IMR-90 (cell line): Measurements from ENCODE around the gene CLDN25. TPM values are rescaled to one million over a fixed set of nuclear protein-coding genes. Genes with fewer than 3 reads are reported as not detected.

Source experiments
- ATAC-seq: fragments of 200-7000 bp; cut with Tn5 transposase; 2 replicates; pipeline ENCODE4 v1.9.1; 2020; ENCODE audit warnings: low read depth, mild to moderate bottlenecking, moderate library complexity
- BruUV-seq: library from RNA; stranded (reverse); fragments of 400-500 nt; replicated peaks from 2 replicates; lab custom pipeline; 2021; lab: Mats Ljungman, UMichigan
- CTCF ChIA-PET: fragments of 300-600 bp; formaldehyde crosslinking; extraction: SDS; loops from one replicate; lab custom pipeline; 2021; ENCODE audit warnings: antibody characterized with exemption; lab: Yijun Ruan, JAX
- POLR2A ChIA-PET: fragments of 300-600 bp; sonication (Branson Sonifier 250); formaldehyde crosslinking; loops from one replicate; lab custom pipeline; 2022; ENCODE audit warnings: antibody characterized with exemption; ENCODE audit not compliant: unreplicated experiment; lab: Charles Lee
- DNase-seq: peaks from one replicate; pipeline ENCODE4 v3.0.0; 2013
- H2AFZ ChIP-seq: replicated peaks from 2 replicates; pipeline ENCODE3; 2013; ENCODE audit warnings: low read length, mild to moderate bottlenecking; ENCODE audit not compliant: poor library complexity
- H2AK5ac ChIP-seq: 2 replicates; pipeline ENCODE4 v1.6.1; 2013; ENCODE audit warnings: low read depth, low read length, inconsistent platforms
- H2AK9ac ChIP-seq: replicated peaks from 2 replicates; pipeline ENCODE3; 2013; ENCODE audit warnings: mild to moderate bottlenecking, low read depth, low read length, moderate library complexity; ENCODE audit not compliant: poor library complexity
- H2BK120ac ChIP-seq: 2 replicates; pipeline ENCODE4 v1.6.1; 2013; ENCODE audit warnings: low read depth, low read length, inconsistent platforms
- H2BK15ac ChIP-seq: 3 replicates; pipeline ENCODE4 v1.6.1; 2013; ENCODE audit warnings: low read depth, low read length, inconsistent platforms
- H2BK20ac ChIP-seq: 2 replicates; pipeline ENCODE4 v1.6.1; 2013; ENCODE audit warnings: low read depth, mild to moderate bottlenecking, inconsistent platforms, low read length, moderate library complexity
- H2BK5ac ChIP-seq: 2 replicates; pipeline ENCODE4 v1.6.1; 2013; ENCODE audit warnings: mild to moderate bottlenecking, low read depth, low read length, inconsistent platforms; ENCODE audit not compliant: poor library complexity, severe bottlenecking
- H3K14ac ChIP-seq: replicated peaks from 2 replicates; pipeline ENCODE4 v1.6.1; 2013; ENCODE audit warnings: low read depth, low read length, inconsistent platforms
- H3K18ac ChIP-seq: 2 replicates; pipeline ENCODE4 v1.6.1; 2013; ENCODE audit warnings: low read depth, low read length, control low read depth
- H3K23ac ChIP-seq: 2 replicates; pipeline ENCODE4 v1.6.1; 2013; ENCODE audit warnings: low read depth, low read length, inconsistent platforms
- H3K27ac ChIP-seq: 2 replicates; pipeline ENCODE4 v1.5.1; 2013; ENCODE audit warnings: mild to moderate bottlenecking, control low read depth, low read length; ENCODE audit not compliant: insufficient read depth
- H3K27me3 ChIP-seq: 2 replicates; pipeline ENCODE4 v1.6.1; 2013; ENCODE audit warnings: low read length; ENCODE audit not compliant: control insufficient read depth, insufficient read depth
- H3K36me3 ChIP-seq: 2 replicates; pipeline ENCODE4 v1.6.1; 2013; ENCODE audit warnings: low read length, mixed read lengths; ENCODE audit not compliant: control insufficient read depth, insufficient read depth
- H3K4ac ChIP-seq: 2 replicates; pipeline ENCODE4 v1.6.1; 2013; ENCODE audit warnings: low read depth, low read length, inconsistent platforms
- H3K4me1 ChIP-seq: 2 replicates; pipeline ENCODE4 v1.6.1; 2013; ENCODE audit warnings: low read length, mixed read lengths; ENCODE audit not compliant: control insufficient read depth, insufficient read depth
- H3K4me2 ChIP-seq: 2 replicates; pipeline ENCODE4 v1.6.1; 2013; ENCODE audit warnings: low read depth, mild to moderate bottlenecking, control low read depth, low read length, moderate library complexity
- H3K4me3 ChIP-seq: 2 replicates; pipeline ENCODE4 v1.5.1; 2013; ENCODE audit warnings: low read depth, mild to moderate bottlenecking, control low read depth, low read length, moderate library complexity; ENCODE audit not compliant: insufficient read depth
- H3K56ac ChIP-seq: 2 replicates; pipeline ENCODE4 v1.6.1; 2013; ENCODE audit warnings: low read length, inconsistent platforms; ENCODE audit not compliant: insufficient read depth; ENCODE audit errors: extremely low read depth
- H3K79me1 ChIP-seq, 2 experiments: 2 replicates each; pipeline ENCODE4 v1.6.1; 2013; ENCODE audit warnings: low read length in 2 of 2, inconsistent platforms in 1 of 2, low read depth in 1 of 2
- H3K9ac ChIP-seq: 2 replicates; pipeline ENCODE4 v1.6.1; 2013; ENCODE audit warnings: low read depth, low read length, control low read depth
- H3K9me1 ChIP-seq: 2 replicates; pipeline ENCODE4 v1.6.1; 2013; ENCODE audit warnings: low read length, inconsistent platforms; ENCODE audit not compliant: insufficient read depth
- H3K9me3 ChIP-seq: 2 replicates; pipeline ENCODE4 v1.6.1; 2013; ENCODE audit warnings: low read length; ENCODE audit not compliant: control insufficient read depth, insufficient read depth
- H4K20me1 ChIP-seq: 2 replicates; pipeline ENCODE4 v1.6.1; 2013; ENCODE audit warnings: low read length, inconsistent platforms; ENCODE audit not compliant: insufficient read depth
- H4K5ac ChIP-seq: 2 replicates; pipeline ENCODE4 v1.6.1; 2013; ENCODE audit warnings: mild to moderate bottlenecking, low read depth, low read length, control low read depth
- H4K8ac ChIP-seq, 2 experiments: 2 replicates each; pipeline ENCODE4 v1.6.1; 2013; ENCODE audit warnings: low read depth in 2 of 2, low read length in 2 of 2, control low read depth in 1 of 2, inconsistent platforms in 1 of 2
- H4K91ac ChIP-seq: 2 replicates; pipeline ENCODE4 v1.6.1; 2013; ENCODE audit warnings: low read depth, low read length, inconsistent platforms; ENCODE audit not compliant: insufficient read depth
- MAFK ChIP-seq: IDR thresholded peaks from 2 replicates; pipeline ENCODE4 v1.6.1; 2012; ENCODE audit warnings: low read depth, low read length, improper control_type of control experiment
- RAD21 ChIP-seq: IDR thresholded peaks from 2 replicates; pipeline ENCODE4 v1.6.1; 2012; ENCODE audit warnings: low read length, improper control_type of control experiment
- RFX5 ChIP-seq: IDR thresholded peaks from 2 replicates; pipeline ENCODE4 v1.8.0; 2012; ENCODE audit warnings: low read depth, mild to moderate bottlenecking, low read length, moderate library complexity
- SMC3 ChIP-seq: fragments of 150-350 bp; IDR thresholded peaks from 2 replicates; pipeline ENCODE4 v1.6.1; 2016; ENCODE audit warnings: low read depth, mild to moderate bottlenecking, antibody characterized with exemption, low read length, moderate library complexity
- WGBS, 2 experiments: methylation state at CpG; one replicate each; pipeline versions ENCODE4 v1.1.5 to v1.1.7; 2013; ENCODE audit warnings: missing lambda C conversion rate in 2 of 2; ENCODE audit not compliant: insufficient read length in 1 of 2; ENCODE audit errors: extremely low coverage in 2 of 2; 5-methylcytosine and 5-hydroxymethylcytosine counted together
- dilution Hi-C: fragments of 300-500 bp; cut with HindIII; formaldehyde crosslinking; loops from one replicate; pipeline ENCODE4 v1.14.3; 2018; ENCODE audit warnings: low sequenced_read_pairs; ENCODE audit not compliant: unreplicated experiment
- in situ Hi-C: fragments of 300-500 bp; cut with MboI; formaldehyde crosslinking; loops from 3 replicates; pipeline ENCODE4 v1.14.3; 2019; ENCODE audit warnings: low sequenced_read_pairs, inconsistent platforms, mixed read lengths
- intact Hi-C: fragments of 100-400 bp; cut with micrococcal nuclease; formaldehyde crosslinking; loops from 2 replicates; pipeline ENCODE4 v1.10.0; 2022
- polyA plus RNA-seq, 3 experiments: library from polyadenylated mRNA; depleted of rRNA; stranded (reverse); fragments of >200 nt; gene quantifications; 2 replicates each; pipeline ENCODE4 v1.2.3, GENCODE V29; 2012; ENCODE audit warnings: low replicate concordance in 1 of 3
- total RNA-seq: library from RNA; depleted of rRNA; stranded (reverse); fragments of >200 nt; gene quantifications from 2 replicates; pipeline ENCODE4 v1.2.3, GENCODE V29; 2012
- TF ChIP-seq, protein P1 (sequence below): conservative IDR thresholded peaks from 2 replicates; pipeline ENCODE4 v1.5.1; 2012; ENCODE audit warnings: mild to moderate bottlenecking, low read depth, low read length, improper control_type of control experiment

CLDN25 gene
- total and polyA plus RNA-seq, 2 of the 4 experiments (the other 2 are of a cell fraction): not detected

- BruUV-seq: no TSS peak
Observed at GRCh38 chr11:113730887-113731726, 48.5 kb upstream of the CLDN25 start.

More at GRCh38 chr11:113730887-113731726, 48.5 kb upstream of the CLDN25 start:
- Histone ChIP-seq H4K5ac (no peak overlapping the region), H2BK120ac (no peak overlapping the region), H3K79me1 (no peaks in the 10 kb centered on the region), H3K18ac (no peak overlapping the region), H3K36me3 (peaks cover 6% of the 10 kb centered on the region), H3K14ac (no peak overlapping the region), H3K4ac (no peak overlapping the region), H2AK5ac (no peak overlapping the region), H3K4me1 (peaks cover 4% of the 10 kb centered on the region; the same call in 1 of the 2 replicates), H2AFZ (no peak overlapping the region), H4K91ac (no peak overlapping the region), H3K56ac (no peak overlapping the region), H2BK5ac (no peak overlapping the region), H3K23ac (no peak overlapping the region), H2BK15ac (no peak overlapping the region), H3K9me3 (no peaks in the 10 kb centered on the region), H4K8ac (no peak overlapping the region), H3K27me3 (no peaks in the 10 kb centered on the region), H3K27ac (no peak overlapping the region), H2AK9ac (no peak overlapping the region), H3K9ac (no peak overlapping the region), H3K4me3 (no peak overlapping the region), H4K20me1 (no peaks in the 10 kb centered on the region), H3K9me1 (peaks cover 10% of the 10 kb centered on the region; the same call in 1 of the 2 replicates), H3K4me2 (no peak overlapping the region), H2BK20ac (no peak overlapping the region)
- peak; percentile 84 for ATAC-seq
- in situ Hi-C loops: loop anchor here (5.0 kb wide), 1 partner anchor 419 kb away; the partner anchor contains the start of gene TTC12
- TF ChIP-seq, protein P1, sequence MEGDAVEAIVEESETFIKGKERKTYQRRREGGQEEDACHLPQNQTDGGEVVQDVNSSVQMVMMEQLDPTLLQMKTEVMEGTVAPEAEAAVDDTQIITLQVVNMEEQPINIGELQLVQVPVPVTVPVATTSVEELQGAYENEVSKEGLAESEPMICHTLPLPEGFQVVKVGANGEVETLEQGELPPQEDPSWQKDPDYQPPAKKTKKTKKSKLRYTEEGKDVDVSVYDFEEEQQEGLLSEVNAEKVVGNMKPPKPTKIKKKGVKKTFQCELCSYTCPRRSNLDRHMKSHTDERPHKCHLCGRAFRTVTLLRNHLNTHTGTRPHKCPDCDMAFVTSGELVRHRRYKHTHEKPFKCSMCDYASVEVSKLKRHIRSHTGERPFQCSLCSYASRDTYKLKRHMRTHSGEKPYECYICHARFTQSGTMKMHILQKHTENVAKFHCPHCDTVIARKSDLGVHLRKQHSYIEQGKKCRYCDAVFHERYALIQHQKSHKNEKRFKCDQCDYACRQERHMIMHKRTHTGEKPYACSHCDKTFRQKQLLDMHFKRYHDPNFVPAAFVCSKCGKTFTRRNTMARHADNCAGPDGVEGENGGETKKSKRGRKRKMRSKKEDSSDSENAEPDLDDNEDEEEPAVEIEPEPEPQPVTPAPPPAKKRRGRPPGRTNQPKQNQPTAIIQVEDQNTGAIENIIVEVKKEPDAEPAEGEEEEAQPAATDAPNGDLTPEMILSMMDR: peak; percentile 66
- TF ChIP-seq MAFK: no peak
- TF ChIP-seq RFX5: no peak
- peak; percentile 66 for TF ChIP-seq SMC3
- peak; percentile 79 for TF ChIP-seq RAD21
- ChIA-PET POLR2A (no interaction called here), CTCF (interaction anchor here (0.6 to 2.9 kb wide), 16 partner anchors 9 to 441 kb away, joined by 3 to 19 read pairs (median 3); partner anchors contain the start of gene TTC12)
- WGBS, 2 experiments: no CpG with 5 or more reads among the region's 4 CpGs
- intact Hi-C loops: loop anchor here (1.0 to 10.0 kb wide), 4 partner anchors 198 to 1516 kb away; partner anchors contain the start of gene TTC12
- dilution Hi-C loops: no loop called here
- DNase-seq: peak; percentile 64
